22Rv1 (cell line): ENCODE data around the gene TERB1.

Experiments
- CTCF ChIP-seq: fragments of 450-650 bp; IDR thresholded peaks from 2 replicates; pipeline ENCODE4 v1.5.1; 2017; ENCODE audit warnings: mild to moderate bottlenecking
- ZFX ChIP-seq: fragments of 450-650 bp; IDR thresholded peaks from 2 replicates; pipeline ENCODE4 v1.6.1; 2017; ENCODE audit warnings: antibody characterized with exemption, borderline replicate concordance

GRCh38 chr16:66843191-66843590 lies 41.8 kb upstream of the TERB1 start:
- no peak for TF ChIP-seq CTCF
- no peak for TF ChIP-seq ZFX
